Transverse colon (tissue), 1 donor: ENCODE data around the gene RAPGEF4.

Experiments used
- EP300 ChIP-seq: sonication (generic); formaldehyde crosslinking; IDR thresholded peaks from one replicate; pipeline ENCODE4 v1.6.1; 2017; ENCODE audit warnings: antibody characterized with exemption, low read depth
- POLR2A ChIP-seq: fragments of 450-650 bp; IDR thresholded peaks from one replicate; pipeline ENCODE4 v1.6.1; 2016; ENCODE audit warnings: antibody characterized with exemption, mild to moderate bottlenecking, moderate library complexity

DNA sequence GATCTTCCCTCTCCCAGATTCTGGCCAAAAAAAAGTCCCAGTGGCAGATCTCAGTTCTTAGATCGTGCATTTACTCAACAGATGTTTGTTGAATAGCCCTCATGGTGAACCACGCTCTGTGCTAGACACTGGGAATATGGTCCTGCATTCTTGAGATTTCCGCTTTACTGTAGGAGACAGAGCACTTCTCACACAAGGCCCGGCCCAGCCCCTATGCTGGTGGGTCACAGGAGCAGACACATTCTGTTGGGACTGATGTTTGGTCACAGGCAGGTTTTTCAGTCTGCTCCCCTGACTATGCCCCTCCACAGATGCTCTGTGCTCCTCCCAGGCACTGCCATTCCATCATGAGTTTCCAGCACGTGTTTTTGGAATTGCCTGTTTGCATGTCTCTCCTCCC lies 110.9 kb downstream of the RAPGEF4 start:
- TF ChIP-seq POLR2A (no peak), EP300 (no peak)
